Glomerular visceral epithelial cell (primary cell): ENCODE results near the gene RNF115.
A peak's percentile ranks its signal among the peaks of the same experiment; 100 is the strongest.
"Not testable (repeated sequence)": the region's sequence is repeated elsewhere in the genome, so short reads cannot be mapped to it uniquely, and the experiment has no call there.

Experiments used
- DNase-seq: peaks from one replicate; pipeline ENCODE4 v3.0.0-alpha.2; 2016; ENCODE audit errors: extremely low spot score

RNF115 gene

DNA sequence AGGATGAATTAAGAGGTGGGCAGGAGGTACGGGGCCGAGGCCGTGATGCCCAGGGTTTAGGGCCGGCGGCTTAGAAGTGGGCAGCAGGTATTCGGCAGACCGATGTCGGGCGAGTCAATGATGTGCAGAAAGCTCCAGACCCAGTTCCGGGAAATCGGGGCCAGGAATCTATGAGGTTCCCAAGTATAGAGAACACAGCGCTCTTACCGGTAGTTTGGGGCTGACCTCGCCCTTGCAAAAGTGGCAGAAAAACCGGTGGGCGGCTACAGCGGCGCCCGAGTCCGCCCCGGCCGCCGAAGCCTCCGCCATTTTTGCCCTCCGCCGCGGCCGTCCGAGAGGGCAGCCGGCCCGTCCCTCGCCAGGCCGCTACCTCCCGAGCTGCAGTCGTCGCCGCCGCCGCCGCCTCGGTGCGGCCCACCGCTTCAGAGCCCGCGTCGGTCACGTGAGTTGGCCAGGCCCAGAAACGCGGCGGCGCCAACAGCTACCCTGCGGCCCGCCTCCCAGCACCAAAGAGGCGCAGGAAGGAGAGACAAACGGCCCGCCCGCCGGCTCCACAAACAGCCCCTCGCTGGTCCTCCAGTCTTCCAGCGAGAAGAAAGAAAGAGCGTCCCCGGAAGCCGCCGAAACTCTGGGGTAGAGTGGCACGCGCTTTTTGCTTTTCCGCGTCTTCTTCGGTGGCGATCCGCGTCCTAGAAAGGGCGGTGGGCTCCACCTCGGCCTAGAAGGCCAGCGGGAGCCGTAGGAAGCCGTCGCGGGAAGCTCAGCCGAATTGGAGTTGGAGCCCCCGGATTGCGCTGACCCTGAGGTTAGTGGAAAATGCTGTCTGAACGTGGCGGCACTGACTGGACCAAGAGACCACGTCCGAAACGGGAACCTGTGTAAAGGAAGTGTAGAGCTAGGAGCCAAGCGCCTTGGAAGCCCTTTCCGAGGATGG, at the start of gene RNF115, which contains the start of gene POLR3C:
Gene RNF115 (minus strand): TSS at position 531 of the 934 bp plus-strand sequence. CDS start 222 bp downstream, at position 309.
Gene POLR3C (plus strand): TSS at position 636 of the 934 bp plus-strand sequence. CDS start 1,577 bp downstream, outside the sequence.
- DNase-seq: peak; percentile 94

DNA sequence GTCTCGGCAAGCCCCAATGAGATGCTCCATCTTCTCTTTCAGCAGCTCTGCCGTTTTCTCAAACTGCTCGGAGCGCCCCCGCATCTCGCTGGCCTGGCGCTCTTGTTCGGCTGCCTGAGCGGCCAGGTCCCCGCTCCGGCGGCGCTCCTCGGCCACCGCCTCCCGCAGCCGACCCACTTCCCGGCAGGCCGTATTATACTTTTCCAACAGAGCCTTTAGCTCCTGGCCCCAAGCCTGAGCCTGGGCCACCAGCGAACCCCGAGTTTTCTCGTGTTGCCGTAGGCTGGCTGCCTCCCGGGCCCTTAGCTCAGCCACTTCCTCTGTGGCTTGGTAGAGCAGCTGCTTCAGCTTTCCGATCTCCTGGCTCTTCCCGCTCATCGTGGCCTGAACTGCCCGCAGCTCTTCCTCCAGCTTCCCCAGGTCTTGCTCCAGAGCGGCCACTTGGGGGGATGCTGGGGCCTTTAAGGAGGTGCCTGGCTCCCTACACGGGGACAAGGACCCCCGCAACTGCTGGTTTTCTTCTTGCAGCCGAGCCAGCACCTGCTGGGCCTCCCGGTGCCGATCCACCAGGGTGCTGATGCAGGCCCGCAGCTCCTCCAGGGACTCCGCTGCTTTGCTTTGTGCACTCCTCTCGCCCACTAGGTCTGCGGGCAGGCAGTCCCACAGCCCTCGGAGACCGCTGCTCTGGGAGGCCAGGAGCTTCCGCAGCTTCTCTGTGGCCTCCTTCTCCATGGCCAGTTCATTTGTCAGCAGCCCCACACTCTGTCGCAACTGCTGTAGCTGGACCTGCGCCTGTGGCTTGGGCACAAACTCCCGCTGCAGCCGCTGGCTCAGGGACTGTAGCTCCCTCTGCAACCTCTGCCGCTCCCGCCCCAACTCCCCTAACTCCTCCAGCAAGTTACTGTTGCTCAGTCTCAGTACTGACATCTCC, 48.4 kb upstream of the RNF115 start:
- peak; percentile 13 for DNase-seq

DNA sequence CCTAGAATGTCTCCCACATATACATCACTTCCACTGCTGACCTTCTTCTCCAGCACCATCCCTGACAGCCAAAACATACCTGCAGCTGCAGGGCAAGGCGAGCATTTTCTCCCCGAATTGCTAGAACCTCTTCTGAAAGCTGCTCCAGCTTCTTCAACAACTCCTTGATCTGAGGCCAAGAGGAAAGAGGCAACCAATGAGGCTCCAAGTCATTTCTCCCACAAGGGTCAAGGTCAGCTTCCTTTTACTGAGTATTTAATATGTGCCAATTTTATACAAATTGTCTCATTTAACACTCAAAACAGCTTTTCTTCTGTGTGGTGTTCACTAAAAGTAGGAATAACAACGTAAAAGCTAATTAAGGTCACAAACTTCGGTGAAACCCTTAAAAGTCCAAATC, 44.3 kb upstream of the RNF115 start:
- DNase-seq: no peak

DNA sequence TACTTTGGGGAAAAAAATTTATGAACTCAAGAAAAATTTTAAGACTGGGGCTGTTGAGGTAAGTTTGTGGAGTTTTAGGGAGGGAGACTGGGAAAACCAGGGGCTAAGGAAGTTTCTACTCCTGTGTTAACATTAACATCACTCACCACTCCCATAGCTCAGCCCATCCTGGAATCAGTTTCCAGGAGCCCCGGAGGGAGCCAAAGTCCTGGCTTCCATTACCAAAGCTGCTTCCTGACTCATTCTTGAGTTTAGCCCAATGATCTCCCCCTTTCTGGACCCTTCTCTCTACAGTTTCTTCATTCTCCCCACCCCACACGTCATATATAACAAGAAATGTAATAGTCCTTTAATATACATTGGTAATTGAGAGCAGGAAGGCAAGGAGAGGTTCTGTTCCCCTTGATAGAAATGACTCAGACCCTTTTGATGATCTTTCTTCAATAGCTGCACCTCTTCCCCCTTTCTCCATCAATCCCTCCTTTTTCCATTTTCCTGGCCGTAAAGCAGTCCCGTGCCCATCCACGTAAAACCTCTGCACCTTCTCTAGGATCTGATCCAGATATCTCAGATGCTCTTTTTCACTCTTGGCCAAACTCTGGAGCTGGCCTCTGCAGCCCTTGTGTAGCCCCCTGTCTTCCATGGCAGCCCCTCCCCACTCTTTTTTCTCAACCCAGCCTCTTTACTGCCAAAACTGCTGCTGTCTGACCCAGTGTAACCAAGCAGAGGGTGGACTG, 39.6 kb upstream of the RNF115 start:
- DNase-seq: no peak

DNA sequence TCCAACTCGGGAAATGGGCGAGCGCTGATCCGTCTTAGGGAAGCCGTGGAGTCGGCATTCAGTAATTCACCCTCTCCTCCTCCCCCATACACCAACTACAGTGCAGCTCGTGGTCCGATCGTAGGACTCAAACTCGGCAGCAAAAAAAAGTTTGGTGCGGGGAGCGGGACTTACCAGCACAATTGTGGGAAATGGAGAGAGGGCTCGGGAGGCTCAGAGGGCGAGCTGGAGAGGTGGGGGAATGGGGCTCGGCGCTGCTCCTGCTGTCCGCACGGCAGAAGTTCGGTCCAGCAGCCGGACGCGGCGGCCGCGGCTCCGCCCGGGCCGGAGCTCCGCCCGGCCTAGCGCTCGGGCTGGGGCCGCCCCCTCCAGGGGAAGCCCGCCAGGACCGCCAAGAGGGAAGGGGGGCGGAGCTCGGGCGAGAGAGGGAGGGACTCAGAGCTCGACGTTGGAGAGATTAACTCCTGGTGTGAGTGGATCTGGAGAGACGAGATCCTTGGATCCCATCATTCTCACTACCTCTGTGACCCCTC, 35.7 kb upstream of the RNF115 start:
- DNase-seq: peak; percentile 92

DNA sequence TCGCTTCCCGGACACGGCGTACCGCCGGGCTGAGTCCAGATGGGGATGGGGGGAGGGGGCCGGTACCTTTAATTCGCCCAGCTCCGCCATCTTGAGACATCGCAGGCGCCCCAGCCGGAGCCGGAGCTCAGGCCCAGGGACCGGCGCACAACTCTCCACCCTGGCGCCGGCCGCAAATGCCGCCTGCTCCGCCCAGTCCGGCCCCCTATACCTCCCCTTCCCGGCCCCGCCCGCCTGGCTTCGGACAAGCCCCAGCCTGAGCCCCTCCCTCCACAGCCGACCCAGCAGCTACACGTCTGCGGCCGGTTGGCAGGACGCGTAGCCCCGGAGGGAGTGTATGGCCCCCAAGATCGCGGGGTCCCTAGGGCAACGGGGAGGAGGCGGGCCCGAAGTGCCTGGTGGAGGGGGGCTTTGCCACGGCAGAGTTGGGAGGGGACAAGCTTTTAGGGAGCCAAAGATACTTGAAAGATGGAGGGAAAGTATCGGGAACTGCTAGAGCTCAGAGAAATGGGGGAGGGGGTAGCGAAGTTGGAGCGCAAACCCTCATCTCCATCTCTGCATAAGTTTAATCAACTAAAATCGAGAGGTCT, 35.1 kb upstream of the RNF115 start, which contains the start of gene PIAS3:
Gene PIAS3 (minus strand): TSS at position 181 of the 590 bp plus-strand sequence. CDS start 91 bp downstream, at position 90.
- peak; percentile 96 for DNase-seq

GRCh38 chr1:145858238-145858900, 34.5 kb upstream of the RNF115 start:
- peak; percentile 56 for DNase-seq

DNA sequence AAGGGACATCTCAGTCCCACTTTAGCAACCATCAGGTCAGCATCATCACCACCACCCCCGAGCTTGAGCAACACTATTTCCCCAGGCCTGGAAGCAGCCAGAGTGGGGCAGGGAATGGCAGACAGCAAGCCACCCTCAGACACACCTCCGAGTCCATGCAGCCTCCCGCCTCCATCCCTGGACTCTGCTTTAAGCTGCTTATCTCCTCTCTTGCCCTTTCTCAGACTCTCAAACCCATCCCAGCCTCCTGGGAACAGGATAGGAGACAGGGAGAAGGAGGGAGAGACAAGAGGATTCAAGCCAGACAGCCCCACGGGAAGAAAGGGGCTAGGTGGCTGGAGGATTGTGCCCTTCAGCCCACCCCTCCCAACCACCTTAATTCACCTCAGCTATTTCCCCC, 33.3 kb upstream of the RNF115 start:
- no peak for DNase-seq

DNA sequence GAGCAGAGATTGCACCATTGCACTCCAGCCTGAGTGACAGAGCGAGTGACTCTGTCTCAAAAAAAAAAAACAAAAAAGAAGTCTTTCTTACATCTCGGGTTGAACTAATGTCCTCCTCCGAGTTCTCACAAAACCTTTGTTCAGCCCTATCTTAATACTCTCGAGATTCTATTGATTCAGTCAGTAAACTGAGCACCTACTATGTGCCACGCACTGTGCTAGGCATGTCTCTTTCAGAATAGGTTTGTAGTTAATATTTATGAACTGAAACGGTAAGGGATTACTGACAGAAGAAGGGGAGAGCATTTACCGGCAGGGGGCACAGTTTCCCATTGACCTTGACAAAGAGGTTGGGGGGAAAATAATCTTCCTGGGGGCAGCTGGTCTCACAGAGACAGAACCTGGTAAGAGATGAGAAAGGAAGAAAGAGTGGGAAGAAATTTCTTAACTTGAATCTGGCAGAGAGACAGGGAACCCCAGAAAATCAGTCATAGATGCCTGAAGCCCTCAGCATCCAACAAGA, 31.6 kb upstream of the RNF115 start:
- DNase-seq: no peak

DNA sequence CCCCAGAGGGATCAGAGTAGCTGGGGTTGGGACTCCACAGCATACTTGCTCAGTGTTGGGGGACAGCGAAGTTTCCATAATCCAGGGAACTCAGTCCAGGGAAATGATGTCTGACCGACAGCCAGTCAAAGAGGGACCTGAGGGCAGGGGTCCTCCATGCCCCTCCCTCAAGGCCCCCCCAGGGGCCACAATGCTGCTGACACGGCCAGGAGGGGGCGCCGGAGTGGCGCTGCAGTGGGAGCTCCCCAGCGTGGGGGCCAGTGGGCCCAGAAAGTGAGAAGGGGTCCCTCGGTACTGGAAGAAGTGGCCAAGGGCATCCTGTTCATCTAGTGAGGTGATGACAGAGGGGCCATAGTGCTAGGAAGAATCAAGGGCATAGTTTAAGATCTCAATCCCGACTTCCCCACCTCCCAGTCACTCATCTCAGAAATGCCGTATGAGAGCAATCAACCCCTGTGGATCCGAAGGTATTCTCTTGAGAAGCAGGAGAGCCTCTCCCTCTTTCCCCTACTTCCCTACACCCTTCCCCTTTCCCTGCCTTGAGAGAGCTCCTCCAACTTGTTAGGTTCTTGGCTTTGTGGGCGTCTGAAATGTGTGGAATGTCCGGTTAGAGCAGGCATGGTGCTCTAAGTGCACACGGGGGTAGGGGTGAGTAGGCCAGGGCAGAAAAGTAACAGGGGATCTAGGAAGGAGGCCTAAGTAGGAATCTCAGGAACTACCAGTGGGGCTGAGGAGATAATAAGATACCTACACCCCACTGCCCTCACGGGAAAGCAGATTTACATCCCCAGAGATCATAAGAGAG, 25.7 kb upstream of the RNF115 start:
- DNase-seq: peak; percentile 77

DNA sequence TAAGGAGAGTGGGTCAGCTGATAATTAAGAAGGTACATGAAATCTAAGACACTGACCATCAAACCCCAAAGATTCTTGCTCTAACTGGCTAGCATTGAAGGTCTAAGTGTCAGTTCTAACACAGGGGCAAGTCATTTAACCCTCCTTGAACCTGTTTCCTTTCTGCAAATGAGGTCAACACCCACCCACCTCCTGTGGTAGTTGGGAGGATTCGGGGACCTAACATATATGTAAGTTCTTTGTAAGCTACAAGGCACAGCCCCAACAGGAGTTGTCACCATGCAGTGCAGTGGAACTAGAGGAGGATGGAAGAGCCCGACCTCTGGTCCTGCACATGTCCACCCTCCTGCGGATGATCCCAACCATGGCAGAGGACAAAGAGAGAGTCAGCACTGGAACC, 23.9 kb upstream of the RNF115 start:
- no peak for DNase-seq

GRCh38 chr1:145846201-145846612, 22.3 kb upstream of the RNF115 start:
- peak; percentile 23 for DNase-seq

DNA sequence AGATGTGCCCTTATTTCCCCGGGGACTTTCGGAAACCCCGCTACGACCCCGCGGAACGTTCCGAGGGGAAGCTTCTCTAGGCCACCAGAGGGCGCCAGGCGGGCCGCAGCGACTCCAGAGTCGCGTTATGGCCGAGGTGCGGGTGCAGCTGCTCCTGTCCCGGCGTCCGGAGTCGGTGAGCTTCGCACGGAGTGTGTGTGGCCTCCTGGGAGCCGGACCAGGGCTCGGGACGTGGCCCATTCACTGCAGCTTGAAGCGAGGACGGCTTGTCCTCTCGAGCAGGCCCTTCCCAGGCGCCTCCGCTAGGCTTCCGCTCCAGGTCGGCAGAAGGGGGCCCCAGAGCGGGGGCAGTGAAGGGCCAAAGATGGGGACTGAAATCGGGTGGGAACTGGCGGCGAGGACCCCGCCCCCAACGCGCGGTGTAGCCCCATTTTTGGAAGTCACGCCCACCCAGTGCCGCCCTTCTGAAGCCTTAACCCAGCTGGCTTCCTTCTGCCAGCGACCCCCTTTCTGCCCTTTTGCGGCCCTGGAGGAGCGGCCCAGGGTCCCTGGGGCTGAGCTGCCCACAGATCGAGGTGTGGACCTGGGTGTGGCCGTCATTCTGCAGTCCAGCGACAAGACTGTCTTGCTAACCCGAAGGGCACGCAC, 21.7 kb upstream of the RNF115 start, which contains the start of gene NUDT17:
Gene NUDT17 (plus strand): TSS at position 117 of the 648 bp plus-strand sequence. CDS start 11 bp downstream, at position 128.
- peak; percentile 80 for DNase-seq

GRCh38 chr1:145845144-145845513, 21.2 kb upstream of the RNF115 start:
- DNase-seq: no peak

DNA sequence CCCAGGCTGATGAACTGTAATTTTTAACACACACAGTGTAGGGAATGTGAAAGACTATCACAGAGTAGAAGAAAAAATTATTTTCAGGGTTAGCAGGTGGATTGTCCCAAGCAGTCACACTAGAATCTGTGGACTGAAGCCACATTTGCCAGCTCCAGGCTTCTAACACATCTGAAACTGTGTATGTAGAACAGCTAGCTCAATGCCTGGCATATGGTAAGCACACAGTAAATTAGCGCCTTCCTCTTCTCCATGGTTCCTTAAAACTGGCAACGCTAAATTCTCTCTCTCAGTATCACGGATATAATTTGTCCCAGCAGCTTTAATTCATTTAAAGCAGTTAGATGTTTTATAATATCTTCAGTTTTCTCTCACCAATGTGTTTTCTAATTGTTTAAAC, 19.1 kb upstream of the RNF115 start:
- DNase-seq: no peak

DNA sequence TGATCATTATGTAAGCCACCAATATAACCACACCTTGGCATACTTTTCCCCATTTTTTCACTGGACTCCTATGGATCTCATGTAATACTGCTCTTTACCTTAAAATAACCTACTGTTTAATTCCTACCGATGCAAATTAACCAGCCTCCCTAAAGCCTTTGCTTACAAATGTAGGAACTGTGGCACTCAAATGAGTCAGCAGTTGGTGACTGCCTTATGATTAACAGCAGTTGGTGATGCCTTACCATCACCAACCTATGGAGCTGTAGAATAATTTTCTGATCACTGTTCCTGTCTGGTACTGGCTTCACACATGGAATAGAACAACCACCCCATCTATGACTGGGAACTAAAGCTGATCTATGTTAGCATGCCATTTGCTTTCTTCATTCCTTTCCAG, 13.8 kb upstream of the RNF115 start:
- DNase-seq: no peak

- DNase-seq: not testable (repeated sequence)
These were observed 6.9 kb upstream of the RNF115 start for GRCh38 chr1:145830810-145831209.

GRCh38 chr1:145828367-145829026, 4.6 kb upstream of the RNF115 start:
- no peak for DNase-seq
